IPS DF 4.7 (cell line): Measurements from ENCODE around the gene LRFN4.

Experiments used
- DNase-seq: peaks from one replicate; pipeline ENCODE4 v3.0.0-alpha.2; 2013; ENCODE audit warnings: low spot score; ENCODE audit errors: extremely low read depth

LRFN4 gene

DNA sequence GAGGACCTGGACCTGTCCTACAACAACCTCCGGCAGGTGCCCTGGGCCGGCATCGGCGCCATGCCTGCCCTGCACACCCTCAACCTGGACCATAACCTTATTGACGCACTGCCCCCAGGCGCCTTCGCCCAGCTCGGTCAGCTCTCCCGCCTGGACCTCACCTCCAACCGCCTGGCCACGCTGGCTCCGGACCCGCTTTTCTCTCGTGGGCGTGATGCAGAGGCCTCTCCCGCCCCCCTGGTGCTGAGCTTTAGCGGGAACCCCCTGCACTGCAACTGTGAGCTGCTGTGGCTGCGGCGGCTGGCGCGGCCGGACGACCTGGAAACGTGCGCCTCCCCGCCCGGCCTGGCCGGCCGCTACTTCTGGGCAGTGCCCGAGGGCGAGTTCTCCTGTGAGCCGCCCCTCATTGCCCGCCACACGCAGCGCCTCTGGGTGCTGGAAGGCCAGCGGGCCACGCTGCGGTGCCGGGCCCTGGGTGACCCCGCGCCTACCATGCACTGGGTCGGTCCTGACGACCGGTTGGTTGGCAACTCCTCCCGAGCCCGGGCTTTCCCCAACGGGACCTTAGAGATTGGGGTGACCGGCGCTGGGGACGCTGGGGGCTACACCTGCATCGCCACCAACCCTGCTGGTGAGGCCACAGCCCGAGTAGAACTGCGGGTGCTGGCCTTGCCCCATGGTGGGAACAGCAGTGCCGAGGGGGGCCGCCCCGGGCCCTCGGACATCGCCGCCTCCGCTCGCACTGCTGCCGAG lies 1.5 kb downstream of the LRFN4 start:
- DNase-seq, result no peak

GRCh38 chr11:66858939-66859685 lies 2.2 kb downstream of the LRFN4 start:
- DNase-seq, result no peak

DNA sequence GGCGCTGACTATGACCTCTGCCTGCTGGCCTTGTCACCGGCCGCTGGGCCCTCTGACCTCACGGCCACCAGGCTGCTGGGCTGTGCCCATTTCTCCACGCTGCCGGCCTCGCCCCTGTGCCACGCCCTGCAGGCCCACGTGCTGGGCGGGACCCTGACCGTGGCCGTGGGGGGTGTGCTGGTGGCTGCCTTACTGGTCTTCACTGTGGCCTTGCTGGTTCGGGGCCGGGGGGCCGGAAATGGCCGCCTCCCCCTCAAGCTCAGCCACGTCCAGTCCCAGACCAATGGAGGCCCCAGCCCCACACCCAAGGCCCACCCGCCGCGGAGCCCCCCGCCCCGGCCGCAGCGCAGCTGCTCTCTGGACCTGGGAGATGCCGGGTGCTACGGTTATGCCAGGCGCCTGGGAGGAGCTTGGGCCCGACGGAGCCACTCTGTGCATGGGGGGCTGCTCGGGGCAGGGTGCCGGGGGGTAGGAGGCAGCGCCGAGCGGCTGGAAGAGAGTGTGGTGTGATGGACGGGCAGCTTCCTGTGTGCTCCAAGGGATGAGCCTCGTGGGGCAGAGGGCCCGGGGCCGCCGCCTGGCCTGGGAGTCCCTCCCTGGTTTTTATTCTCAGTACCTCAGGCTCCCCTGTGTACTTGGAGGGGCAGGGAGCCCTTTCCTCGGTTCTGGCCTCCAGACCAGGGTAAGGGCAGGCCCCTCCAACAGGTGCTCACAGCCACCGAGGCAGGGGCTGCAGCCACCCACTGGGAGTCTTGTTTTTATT lies 3.0 kb downstream of the LRFN4 start:
- no peak for DNase-seq

DNA sequence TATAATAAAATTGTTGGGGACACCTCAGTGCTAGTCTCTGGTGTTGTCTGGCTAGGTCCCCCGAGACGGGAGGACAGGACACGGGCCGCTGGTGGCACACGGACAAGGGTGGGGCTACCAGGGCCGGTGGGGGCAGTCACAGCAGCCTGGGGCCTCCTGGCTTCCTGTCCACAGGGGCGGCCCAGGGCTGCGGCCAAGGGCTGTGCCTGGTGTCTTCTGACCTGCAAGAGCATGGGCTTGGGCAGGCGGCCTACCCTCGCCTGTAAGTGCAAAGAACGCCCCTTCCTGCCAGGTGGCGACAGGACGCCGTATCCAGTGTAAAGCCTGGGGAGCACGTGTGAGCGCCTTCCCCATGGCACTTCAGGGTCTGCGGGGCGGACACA lies 3.6 kb downstream of the LRFN4 start:
- no peak for DNase-seq

DNA sequence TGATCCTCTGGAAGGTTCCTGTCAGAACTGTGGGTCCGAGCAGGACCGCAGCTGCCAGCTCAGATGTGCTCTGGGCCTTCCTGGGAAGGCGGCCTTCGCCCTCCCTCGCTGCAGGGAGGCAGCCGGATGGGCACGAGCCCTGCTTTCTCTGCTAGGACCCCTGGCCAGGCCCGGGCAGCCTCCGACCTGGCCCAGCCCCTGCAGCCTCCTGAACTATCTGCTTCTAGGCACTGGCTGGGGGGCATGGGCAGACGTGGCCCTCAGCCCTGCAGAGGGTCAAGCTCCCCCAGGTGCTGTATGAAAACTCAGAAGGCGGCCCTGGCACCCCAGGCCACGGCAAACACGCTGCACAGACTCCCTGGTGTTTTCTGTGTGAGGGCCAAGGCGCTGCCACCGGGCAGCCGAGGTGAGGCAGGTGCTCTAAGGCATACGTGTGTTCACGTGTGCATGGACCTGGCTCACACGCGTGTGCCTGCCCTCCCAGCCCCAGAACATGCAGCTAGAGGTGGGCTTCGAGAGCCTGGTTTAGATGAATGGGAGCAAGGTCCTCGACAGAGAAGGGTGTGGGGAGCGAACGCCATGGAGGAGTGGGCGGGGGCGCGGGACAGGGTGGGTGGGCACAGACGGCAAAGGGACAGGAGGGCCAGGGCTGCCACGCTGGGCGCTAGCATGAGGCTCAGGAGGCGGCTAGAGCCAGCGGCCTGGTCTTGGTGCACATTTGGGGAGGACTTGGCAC lies 4.3 kb downstream of the LRFN4 start:
- DNase-seq, result no peak

DNA sequence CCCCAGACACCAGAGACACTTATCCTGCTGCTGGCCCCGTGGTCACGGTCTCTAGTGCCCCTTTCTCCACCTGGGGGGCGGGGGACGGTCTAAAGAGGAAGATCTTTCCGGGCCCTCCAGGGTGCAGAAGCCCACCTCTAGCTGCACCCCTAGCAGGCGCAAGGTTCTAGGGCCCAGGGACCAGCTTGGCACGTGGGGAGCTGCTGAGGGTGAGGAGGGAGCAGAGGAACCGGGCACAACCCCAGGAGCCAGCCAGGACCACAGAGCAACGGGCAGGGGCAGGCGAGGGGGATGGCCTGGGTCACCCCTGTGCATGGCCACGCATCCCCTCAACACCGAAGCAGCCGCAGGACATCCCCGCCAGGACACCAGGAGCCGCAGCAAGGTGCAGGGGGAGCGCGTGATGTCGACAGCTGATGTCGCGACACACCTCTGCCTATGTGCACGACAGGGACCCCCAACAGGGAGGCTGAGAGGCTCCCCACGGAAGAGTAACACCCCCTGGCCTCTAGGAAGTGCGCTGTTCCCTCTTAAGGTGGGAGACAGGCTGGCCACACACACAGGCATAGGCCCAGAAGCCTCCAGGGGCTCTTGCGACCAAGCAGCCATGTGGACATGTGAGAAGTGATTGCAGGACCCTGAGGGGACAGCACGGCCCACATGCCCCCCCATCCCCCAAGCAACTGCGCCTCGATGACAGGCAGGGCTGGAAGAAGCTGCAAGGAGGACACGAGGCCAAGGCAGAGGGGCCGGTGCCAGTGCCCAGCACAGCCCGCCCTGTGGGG lies 5.1 kb downstream of the LRFN4 start:
- DNase-seq, result no peak

DNA sequence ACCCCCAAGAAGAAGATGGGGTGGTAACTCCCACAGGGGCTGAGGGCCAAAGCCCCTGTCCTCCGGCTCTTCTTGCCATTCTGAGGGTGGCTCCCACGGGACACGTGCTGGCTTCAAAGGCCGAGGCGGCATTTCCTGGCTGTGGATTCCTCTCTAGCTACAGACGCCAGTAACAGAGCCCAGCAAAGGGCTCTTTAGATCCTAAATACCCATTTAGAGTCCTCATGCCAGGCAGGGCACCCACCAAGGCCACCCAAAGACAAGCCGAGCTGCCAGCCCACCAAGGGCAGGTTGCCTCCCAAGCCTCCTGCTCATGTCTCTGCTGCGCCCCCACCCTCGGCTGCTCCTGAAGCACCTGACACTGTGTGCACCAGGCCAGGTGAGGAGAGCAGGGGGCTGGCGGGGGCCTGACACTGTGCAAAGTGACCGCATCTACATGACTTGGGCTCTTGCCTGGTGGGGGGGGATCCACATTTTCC lies 5.7 kb downstream of the LRFN4 start:
- no peak for DNase-seq

DNA sequence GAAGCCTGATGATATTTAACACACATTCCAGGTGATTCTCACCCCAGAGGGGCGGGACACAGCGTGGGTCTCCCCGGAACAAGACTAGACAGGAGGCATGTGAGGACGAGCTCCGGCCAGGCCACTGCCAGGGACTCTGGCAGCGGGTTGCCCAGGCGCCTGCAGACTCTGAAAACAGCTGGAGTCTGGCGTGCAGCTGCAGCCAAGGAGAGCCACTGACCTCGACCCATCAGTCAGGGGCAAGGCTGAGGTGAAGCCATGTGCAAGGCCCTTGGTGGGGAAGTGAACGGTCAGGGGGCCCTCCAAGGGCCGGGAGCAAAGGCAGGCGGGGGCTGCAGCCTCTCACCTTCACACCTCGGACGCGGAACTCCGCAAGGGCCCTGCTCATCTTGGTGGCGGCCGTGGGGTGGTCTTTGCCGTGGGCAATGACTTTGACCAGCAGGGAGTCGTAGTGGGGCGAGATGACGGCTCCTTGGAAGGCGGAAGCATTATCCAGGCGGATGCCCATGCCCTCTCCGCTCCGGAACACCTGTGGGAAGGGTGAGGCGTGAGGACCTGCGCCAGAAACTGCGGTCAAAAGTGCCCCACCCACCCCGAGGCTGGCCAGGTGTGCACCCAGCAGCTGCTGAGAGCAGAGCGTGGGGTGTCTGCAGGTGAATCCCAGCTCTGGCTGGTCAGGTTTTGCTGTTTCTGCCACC lies 6.7 kb downstream of the LRFN4 start:
- DNase-seq, result no peak

- DNase-seq, result no peak
Observed at GRCh38 chr11:66864172-66864901, 7.5 kb downstream of the LRFN4 start.

DNA sequence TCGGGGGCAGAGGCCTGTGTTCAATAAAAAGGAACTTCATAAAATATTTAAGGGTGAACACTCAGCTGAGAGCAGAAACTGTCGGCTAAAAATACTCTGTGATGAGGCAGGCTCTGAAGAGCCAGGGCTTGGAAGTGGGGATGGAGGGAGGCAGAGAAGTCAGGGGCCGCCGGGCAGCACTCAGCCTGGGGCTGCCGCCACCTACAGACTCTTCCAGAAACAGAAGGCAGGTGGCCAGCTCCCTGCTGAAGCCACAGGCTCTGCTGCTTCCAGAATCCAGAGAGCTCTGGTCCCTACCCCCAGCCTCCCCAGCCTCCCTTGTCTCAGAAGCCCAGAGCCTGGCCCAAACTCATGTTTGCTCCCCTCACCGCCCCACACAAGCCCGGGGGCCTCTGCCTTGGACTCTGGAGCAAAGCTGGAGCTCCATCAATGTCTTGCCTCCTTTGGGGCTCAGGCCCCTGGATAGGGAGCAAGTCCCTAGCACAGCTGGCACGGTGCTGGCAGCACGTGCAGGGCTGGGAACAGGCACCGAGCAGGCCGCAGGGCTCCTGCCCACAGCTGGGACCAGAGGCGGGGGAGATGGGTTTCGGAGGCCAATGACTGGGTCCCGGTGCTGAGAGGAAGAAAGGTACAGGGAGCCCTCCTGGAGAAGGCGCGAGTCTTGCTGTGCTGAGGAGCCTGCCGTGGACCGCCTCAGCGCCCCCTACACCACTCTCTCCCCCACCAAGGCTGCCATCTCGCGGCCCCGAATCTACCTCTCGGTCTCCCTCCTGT lies 8.2 kb downstream of the LRFN4 start:
- DNase-seq, result no peak

- no peak for DNase-seq
Observed at GRCh38 chr11:66866007-66866406, 9.1 kb downstream of the LRFN4 start.

- no peak for DNase-seq
Observed at GRCh38 chr11:66866511-66866986, 9.7 kb downstream of the LRFN4 start.

GRCh38 chr11:66867425-66868040 lies 10.7 kb downstream of the LRFN4 start:
- no peak for DNase-seq

GRCh38 chr11:66868082-66868725 lies 11.3 kb downstream of the LRFN4 start:
- DNase-seq, result no peak

GRCh38 chr11:66868726-66869566 lies 12.1 kb downstream of the LRFN4 start:
- peak; percentile 74 for DNase-seq

DNA sequence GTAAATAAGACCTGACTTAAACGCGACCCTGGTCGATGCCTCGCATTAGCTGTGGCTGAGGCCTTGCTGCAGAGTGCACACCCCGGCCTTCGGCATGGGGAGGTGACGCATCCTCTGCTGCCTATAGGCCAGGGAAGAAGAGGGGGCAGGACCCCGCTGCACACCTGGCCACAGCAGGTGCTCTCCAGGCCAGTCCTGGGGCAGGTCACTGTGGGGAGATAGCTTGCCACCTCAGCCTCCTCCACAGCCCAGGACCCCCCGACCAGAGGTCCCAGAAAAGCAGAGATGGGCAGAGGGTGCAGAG lies 12.7 kb downstream of the LRFN4 start:
- DNase-seq, result no peak

DNA sequence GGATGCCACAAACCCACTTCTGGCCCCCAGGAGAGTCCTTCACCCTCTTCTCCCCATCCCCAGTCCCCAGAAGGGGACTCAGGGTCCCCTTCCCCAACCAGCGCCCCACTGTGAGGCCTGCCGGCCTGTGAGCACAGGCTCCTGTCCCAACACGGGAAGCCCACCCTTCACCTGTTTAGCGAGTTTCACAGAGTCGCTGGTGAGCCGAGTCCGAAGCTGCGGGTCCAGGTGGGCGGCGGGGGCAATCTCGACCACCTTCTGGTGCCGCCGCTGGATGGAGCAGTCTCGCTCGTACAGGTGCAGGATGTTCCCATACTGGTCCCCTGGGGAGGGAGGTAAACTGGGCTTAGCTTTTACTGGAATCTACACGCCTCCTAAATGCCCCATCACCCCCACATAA lies 13.3 kb downstream of the LRFN4 start:
- no peak for DNase-seq
